ENCODE measurements around the gene COL28A1.

- TF ChIP-seq GATA3 (IDR thresholded peaks at IDR 0.05; ENCODE audit: low read depth, low read length) (no peak), GATA2 (IDR thresholded peaks at IDR 0.05; ENCODE audit: low read depth, low read length) (no peak)
These were observed 27.6 kb upstream of the COL28A1 start for GRCh38 chr7:7563269-7563668.
